Measurements from ENCODE around the gene INPP5F. TPM values are rescaled to one million over a fixed set of nuclear protein-coding genes. Genes with fewer than 3 reads are reported as not detected.
A peak's percentile ranks its signal among the peaks of the same experiment; 100 is the strongest.

INPP5F gene
- polyA plus RNA-seq (ENCODE audit: insufficient read length in 12 of 12) = 10 to 100 TPM in 11 of 12 donors, not detected in 1; 15.7 to 28.5 (median 20.8) TPM
- long read RNA-seq, donor 1, full-length matches to known transcripts = 8 of 32 reads
- long read RNA-seq, donor 1, partial matches to known transcripts = 24 of 32 reads
- long read RNA-seq, donor 1, other reads (novel, unspliced or antisense) = 0 of 32 reads
- long read RNA-seq, donor 2, partial matches to known transcripts = 0 of 1 reads
- long read RNA-seq, donor 2, other reads (novel, unspliced or antisense) = 0 of 1 reads
- long read RNA-seq, donor 3 = 0 reads
- long read RNA-seq, donor 4 = 0 reads
- long read RNA-seq, donor 5 = 0 reads
- long read RNA-seq, donor 6 = 0 reads
- long read RNA-seq, donor 7 = 0 reads
- long read RNA-seq, donor 8, partial matches to known transcripts = 0 of 4 reads
- long read RNA-seq, donor 8, other reads (novel, unspliced or antisense) = 0 of 4 reads
- long read RNA-seq, donor 9, partial matches to known transcripts = 0 of 2 reads
- long read RNA-seq, donor 9, other reads (novel, unspliced or antisense) = 0 of 2 reads
- long read RNA-seq, donor 10, partial matches to known transcripts = 0 of 4 reads
- long read RNA-seq, donor 10, other reads (novel, unspliced or antisense) = 0 of 4 reads
- long read RNA-seq, donor 11, full-length matches to known transcripts = 2 of 2 reads
- long read RNA-seq, donor 11, partial matches to known transcripts = 0 of 2 reads
- long read RNA-seq, donor 11, other reads (novel, unspliced or antisense) = 0 of 2 reads

GRCh38 chr10:119725828-119726675 is at the start of gene INPP5F:
Gene INPP5F (plus strand): TSS chr10:119726050. CDS start chr10:119726263, 213 bp downstream.
- peak; percentile 99 for DNase-seq

- DNase-seq = no peak
Measured at GRCh38 chr10:119677126-119677525, 48.7 kb upstream of the INPP5F start.

GRCh38 chr10:119677904-119678755 is 47.7 kb upstream of the INPP5F start:
- DNase-seq = no peak

DNA sequence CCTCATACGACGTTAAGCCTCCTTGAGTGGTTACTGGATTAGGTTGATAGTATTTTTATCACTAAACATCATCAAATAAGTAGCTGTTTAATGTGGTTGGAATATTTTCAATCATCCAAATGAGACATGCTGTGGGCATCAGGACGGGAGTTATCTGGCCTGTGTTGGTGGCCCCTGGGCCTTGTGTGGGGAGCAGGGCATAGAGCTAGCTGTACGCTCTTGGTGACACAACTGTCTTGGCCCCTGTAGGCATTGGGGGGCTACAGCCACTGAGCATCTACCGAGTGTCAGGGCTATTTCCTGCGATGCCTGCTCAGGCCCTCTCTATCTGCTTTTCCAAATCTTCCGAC is 46.4 kb upstream of the INPP5F start:
- DNase-seq = no peak

- no peak for DNase-seq
Measured at GRCh38 chr10:119680050-119680449, 45.8 kb upstream of the INPP5F start.

DNA sequence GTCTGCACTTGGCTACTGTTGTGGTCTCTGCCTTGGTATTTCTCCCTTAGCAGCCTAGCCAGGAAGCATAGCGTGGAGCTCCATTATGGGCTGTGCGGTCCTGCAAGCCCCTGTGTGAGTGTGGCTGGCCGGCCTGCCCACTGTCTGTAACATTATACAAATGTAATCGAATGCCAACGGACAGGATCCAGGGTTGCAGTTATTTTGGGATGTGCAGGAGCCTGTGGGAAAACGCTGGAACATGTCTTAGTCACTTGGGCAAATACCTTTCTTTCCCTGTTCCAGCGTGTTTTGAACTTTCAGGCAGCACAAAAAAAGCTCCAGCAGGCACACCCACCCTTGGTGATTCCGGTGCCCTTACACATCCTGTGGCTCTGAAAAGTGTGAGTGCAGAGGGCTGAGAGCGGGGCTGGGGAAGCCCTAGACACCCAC is 45.2 kb upstream of the INPP5F start:
- peak; percentile 37 for DNase-seq

DNA sequence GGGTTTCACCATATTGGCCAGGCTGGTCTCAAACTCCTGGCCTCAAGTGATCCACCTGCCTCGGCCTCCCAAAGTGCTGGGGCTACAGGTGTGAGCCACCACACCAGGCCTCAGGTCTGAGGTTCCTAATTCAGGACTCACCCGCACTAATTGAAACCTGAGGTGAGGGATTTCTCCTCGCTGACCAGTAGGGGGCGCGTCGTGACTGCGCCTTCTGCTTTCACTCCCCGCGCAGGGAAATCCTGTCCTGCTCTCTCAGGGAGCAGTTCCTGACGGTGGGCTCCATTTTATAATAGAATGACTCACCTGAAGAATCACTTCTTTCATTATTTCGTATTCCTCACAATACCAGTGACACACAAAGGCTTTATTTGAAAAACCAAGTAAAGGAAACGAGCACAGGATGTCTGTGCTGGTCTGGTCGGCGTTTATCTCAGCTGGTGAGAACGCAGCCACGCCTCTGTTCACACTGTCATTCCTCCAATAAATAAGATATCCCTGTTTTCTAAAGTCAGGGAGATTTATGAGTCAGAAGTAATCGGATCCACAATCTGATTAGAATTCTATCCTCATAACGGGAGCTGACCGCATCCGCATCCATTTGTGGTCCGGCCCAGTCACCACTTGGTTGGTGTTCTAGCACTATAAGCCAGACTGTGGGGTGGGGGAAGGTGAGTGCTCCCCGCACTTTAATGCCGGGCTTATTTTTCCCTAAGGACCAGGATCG is 39.2 kb upstream of the INPP5F start:
- peak; percentile 82 for DNase-seq

DNA sequence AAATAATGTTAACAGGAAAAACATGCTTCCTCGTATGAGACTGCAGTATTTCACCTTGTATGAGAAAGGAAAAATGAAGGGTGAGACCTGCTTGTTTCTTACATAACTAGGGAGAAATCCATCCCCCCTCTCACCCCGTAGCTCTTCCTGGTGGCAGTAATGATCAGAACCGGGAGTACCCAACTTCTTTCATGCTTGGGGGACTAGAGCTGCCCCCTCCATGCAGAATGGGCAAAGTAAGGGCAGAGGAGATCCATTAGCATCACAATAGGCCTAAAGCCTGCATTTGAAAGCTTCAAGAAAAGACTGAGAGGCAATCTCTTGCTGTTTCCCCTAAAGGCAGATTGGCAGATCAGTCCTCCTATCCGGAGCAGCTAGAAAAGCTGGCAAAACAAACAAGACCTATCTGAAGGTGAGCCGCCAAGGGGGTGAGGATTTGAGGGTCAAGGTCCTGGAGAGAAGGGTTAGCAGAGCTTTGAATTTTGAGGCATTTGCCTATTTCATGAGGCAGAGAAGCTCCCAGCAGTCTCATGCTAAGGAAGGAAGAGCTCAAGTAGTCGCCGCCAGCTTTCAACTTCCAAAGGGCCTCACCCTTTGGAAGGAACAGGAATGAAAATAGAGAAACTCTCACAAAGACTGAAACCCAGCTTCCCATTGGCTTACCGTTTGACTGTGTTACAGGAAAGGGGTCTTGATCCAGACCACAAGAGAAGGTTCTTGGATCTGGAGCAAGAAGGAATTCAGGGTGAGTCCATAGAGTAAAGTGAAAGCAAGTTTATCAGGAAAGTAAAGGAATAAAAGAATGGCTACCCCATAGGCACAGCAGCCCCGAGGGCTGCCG is 38.4 kb upstream of the INPP5F start:
- DNase-seq = no peak

DNA sequence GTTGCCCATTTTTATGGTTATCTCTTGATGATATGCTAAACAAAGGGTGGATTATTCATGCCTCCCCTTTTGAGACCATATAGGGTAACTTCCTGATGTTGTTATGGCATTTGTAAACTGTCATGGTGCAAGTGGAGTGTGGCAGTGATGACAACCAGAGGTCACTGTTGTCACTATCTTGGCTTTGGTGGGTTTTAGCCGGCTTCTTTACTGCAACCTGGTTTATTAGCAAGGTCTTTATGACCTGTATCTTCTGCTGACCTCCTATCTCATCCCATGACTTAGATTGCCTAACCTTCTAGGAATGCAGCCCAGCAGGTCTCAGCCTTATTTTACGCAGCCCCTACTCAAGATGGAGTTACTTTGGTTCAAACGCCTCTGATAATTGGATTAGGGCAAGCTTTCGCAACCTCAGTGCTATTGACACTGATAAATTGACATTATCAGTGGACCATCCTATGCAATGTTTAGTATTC is 37.8 kb upstream of the INPP5F start:
- DNase-seq = no peak

- no peak for DNase-seq
Measured at GRCh38 chr10:119689016-119689580, 36.8 kb upstream of the INPP5F start.

DNA sequence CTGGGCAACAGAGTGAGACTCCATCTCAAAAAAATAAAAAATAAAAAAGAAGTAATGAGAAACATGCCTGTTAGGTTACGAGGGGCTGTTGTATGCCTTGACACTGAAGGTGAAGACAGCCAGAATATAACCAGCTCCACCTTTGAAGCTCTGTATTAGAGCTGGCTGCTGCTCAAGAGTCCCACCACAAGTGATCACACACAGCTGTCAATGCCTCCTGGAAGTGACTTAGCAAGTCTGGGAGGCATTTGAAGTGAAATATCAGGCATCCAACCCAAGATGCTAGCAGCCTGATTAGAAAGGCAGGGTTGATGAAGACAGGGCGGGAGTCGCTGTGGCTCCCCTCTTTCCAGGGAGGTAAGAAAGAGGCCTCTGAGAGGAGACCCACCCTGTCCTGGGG is 34.1 kb upstream of the INPP5F start:
- DNase-seq = no peak

GRCh38 chr10:119693262-119693957 is 32.4 kb upstream of the INPP5F start:
- no peak for DNase-seq

DNA sequence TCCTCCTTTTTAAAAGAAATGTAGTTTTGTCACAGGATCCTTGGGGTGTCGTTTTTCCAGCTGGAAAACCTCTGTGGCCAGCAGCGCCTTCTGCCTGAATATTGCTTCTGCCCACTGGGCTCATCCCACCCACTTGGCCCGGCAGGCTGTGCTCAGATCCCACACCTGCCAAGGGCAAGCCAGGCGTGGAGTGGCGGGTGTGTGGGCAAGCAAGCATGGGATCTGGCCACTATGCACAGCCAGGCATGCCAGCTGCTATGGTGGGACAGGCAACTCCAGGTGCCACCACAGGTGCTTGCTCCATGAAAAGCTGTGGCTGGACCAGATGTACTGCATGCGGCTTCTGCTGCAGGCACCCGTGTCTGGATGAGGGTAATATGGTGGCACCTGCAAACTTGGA is 31.2 kb upstream of the INPP5F start:
- DNase-seq = no peak

DNA sequence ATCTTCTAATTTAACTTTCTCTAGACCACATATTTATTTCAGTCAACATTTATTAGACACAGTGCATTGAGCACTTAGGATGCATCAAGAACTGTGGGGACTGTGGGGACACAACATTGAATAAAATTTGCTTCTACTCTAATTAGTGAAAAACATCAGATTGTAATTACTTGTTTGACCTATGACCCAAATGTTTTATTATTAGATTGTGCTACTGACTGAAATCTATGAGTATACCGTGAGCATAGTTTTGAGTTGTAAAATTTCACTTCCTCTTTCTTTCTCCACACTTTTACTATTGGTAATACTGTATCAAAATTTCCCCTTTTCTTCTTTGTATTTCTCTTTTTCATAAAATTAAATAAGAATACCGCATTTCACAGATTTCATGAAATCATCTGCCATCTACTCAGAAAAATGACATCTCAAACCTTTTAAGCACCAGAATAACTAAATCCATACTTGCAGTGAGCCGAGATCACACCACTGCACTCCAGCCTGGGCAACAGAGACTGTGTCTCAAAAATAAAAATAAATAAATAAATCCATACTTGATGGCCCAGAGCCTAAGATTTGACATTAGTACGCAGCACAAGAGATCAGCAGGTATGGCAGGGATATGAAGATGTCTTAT is 25.4 kb upstream of the INPP5F start:
- DNase-seq = no peak

DNA sequence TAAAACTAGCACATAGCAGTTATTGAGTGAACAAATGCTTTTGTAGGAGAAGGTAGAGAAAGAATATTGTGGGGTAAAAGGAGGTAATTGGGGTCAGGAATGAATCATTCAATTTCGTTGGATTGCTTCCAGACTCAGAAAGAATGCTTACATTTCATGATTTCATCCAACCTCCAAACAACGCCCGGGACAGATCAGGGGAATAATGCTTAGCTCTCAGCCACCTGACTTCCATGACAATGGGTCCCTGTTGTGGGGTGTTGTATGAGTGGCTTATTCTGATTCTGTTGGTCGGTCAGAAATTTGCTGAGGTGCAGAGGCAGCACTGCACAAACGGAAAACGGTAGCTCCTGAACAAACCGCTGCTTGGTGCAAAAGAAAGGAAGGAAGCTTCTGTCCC is 24.0 kb upstream of the INPP5F start:
- no peak for DNase-seq

DNA sequence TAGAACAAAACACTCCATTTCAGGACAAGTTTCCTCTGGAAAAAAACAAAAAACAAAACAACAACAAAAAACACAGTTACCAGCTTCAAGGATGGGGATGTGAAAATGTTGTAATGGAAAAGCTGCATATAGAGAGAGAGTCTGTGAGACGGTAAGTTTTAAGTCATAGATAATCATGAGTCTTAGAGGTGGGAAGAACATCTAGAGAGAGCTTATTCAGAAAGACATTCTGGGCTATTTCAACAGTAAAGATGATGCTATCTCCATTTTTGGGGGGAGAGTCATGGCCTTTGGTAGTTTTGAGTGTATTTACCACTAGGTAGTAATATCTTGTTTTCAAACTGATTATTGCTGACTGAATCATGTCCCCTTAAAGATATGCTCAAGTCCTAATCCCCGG is 23.3 kb upstream of the INPP5F start:
- no peak for DNase-seq

DNA sequence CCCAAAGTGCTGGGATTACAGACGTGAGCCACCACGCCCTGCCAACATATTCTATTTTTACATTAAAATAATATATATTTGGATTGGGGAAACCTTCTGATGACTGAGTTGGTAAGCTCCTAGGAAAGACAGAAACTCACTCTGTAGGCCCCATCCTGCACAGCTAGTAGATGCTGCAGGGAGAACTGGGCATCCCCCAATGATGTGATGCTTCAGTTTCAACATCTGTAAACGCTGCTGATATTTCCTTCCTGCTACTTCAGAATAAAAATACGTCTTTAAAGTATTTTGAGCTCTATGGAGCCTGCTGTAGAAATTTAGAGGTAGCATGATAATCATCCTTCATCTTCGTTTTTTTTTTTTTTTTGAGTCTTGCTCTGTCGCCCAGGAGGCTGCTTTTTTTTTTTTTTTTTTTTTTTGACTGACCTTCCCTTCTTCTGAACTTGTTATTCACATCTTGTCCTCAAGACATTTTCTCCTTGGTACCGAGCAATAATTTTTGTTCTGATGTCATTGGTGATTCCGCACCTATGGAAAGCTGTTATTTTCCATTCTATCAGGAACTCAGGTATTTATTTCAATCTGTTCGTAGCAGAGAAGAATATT is 21.8 kb upstream of the INPP5F start:
- no peak for DNase-seq

DNA sequence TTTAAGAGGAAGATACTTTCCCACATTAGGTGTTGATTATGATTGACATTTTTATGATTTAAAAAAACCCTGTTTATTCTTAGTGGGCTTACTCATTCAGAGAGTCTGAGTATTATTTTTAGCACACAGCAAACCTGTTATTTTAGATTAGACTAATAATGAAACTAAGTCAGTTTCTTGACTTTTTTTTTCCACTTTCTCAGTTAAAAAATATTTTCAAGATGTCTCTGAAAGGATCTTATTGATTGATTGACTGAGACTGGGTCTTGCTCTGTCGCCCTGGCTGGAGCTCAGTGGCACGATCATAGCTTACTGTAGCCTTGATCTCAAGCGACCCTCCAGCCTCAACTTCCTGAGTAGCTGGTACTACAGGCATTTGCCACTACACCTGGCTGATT is 20.4 kb upstream of the INPP5F start:
- DNase-seq = no peak
